Kidney epithelial cell (primary cell): ENCODE data around the gene PHLDA3. TPM values are rescaled to one million over a fixed set of nuclear protein-coding genes. Genes with fewer than 3 reads are reported as not detected.

Source experiments
- DNase-seq: peaks from one replicate; pipeline ENCODE4 v3.0.0-alpha.2; 2010; ENCODE audit warnings: low read depth
- H3K27me3 ChIP-seq: 2 replicates; pipeline ENCODE4 v1.6.0; 2011; ENCODE audit warnings: low read length; ENCODE audit not compliant: control insufficient read depth, insufficient read depth
- H3K36me3 ChIP-seq: 2 replicates; pipeline ENCODE4 v1.5.1; 2011; ENCODE audit warnings: low read length; ENCODE audit not compliant: control insufficient read depth, insufficient read depth
- H3K4me3 ChIP-seq: 2 replicates; pipeline ENCODE4 v1.5.1; 2011; ENCODE audit warnings: low read depth, mild to moderate bottlenecking, control low read depth, low read length
- total RNA-seq: library from RNA; depleted of rRNA; stranded (reverse); fragments of >200 nt; gene quantifications from 2 replicates; pipeline ENCODE4 v1.2.3, GENCODE V29; 2015
- TF ChIP-seq, protein P1 (sequence below): IDR thresholded peaks from 2 replicates; pipeline ENCODE4 v1.5.1; 2011; ENCODE audit warnings: mild to moderate bottlenecking, moderate library complexity, low read length, control low read depth, inconsistent platforms; ENCODE audit not compliant: insufficient read depth, poor library complexity, severe bottlenecking

The PHLDA3 gene
- total RNA-seq, 1 donor from 2014 or later, result 130 TPM

GRCh38 chr1:201452866-201453265 is 16.1 kb downstream of the PHLDA3 start:
- TF ChIP-seq, protein P1, sequence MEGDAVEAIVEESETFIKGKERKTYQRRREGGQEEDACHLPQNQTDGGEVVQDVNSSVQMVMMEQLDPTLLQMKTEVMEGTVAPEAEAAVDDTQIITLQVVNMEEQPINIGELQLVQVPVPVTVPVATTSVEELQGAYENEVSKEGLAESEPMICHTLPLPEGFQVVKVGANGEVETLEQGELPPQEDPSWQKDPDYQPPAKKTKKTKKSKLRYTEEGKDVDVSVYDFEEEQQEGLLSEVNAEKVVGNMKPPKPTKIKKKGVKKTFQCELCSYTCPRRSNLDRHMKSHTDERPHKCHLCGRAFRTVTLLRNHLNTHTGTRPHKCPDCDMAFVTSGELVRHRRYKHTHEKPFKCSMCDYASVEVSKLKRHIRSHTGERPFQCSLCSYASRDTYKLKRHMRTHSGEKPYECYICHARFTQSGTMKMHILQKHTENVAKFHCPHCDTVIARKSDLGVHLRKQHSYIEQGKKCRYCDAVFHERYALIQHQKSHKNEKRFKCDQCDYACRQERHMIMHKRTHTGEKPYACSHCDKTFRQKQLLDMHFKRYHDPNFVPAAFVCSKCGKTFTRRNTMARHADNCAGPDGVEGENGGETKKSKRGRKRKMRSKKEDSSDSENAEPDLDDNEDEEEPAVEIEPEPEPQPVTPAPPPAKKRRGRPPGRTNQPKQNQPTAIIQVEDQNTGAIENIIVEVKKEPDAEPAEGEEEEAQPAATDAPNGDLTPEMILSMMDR, result no peak
- DNase-seq, result no peak

GRCh38 chr1:201450721-201451291 is 18.2 kb downstream of the PHLDA3 start:
- no peak for DNase-seq

More at GRCh38 chr1:201452866-201453265, 16.1 kb downstream of the PHLDA3 start:
- H3K36me3 ChIP-seq, result no peaks in the 10 kb centered on the region
- H3K4me3 ChIP-seq, result no peak overlapping the region
- H3K27me3 ChIP-seq, result no peaks in the 10 kb centered on the region

GRCh38 chr1:201448990-201449389 is 20.0 kb downstream of the PHLDA3 start:
- no peak for DNase-seq
- TF ChIP-seq, protein P1, result no peak
- Histone ChIP-seq H3K36me3 (no peaks in the 10 kb centered on the region), H3K27me3 (no peaks in the 10 kb centered on the region), H3K4me3 (no peak overlapping the region)

More at GRCh38 chr1:201450721-201451291, 18.2 kb downstream of the PHLDA3 start:
- no peaks in the 10 kb centered on the region for H3K36me3 ChIP-seq
- no peaks in the 10 kb centered on the region for H3K27me3 ChIP-seq
- TF ChIP-seq, protein P1, result no peak
- no peak overlapping the region for H3K4me3 ChIP-seq

- DNase-seq, result no peak
- TF ChIP-seq, protein P1, result peak; percentile 94
- no peaks in the 10 kb centered on the region for H3K27me3 ChIP-seq
- no peak overlapping the region for H3K4me3 ChIP-seq
- no peaks in the 10 kb centered on the region for H3K36me3 ChIP-seq
These were observed 20.8 kb downstream of the PHLDA3 start for GRCh38 chr1:201447903-201448871.

DNA sequence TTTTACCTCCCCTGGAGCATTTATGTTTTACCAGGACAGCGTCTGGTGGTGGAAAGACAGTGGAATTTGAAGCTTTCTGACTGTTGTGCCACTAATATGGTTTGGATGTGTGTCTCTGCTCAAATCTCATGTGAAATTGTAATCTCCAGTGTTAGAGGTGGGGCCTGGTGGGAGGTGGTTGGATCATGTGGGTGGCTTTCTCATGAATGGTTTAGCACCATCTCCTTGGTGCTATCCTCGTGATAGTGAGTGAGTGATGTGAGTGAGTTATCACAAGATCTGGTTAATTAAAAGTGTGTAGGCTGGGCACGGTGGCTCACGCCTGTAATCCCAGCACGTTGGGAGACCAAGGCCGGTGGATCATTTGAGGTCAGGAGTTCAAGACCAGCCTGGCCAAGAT is 23.7 kb downstream of the PHLDA3 start:
- Histone ChIP-seq H3K4me3 (no peak overlapping the region), H3K27me3 (no peaks in the 10 kb centered on the region), H3K36me3 (no peaks in the 10 kb centered on the region)
- DNase-seq, result no peak
- TF ChIP-seq, protein P1, result no peak

GRCh38 chr1:201444792-201445191 is 24.2 kb downstream of the PHLDA3 start:
- Histone ChIP-seq H3K4me3 (no peak overlapping the region), H3K27me3 (no peaks in the 10 kb centered on the region), H3K36me3 (no peaks in the 10 kb centered on the region)
- no peak for DNase-seq
- TF ChIP-seq, protein P1, result no peak
